WTC11 (cell line): ENCODE results near the gene UBAP2L. TPM values are rescaled to one million over a fixed set of nuclear protein-coding genes. Genes with fewer than 3 reads are reported as not detected.

Experiments
- ARID4B ChIP-seq: sonication (generic); formaldehyde crosslinking; IDR thresholded peaks from 2 replicates; pipeline ENCODE4 v1.8.0; 2023; ENCODE audit warnings: missing genetic modification reagents, mild to moderate bottlenecking, borderline replicate concordance
- FOXP4 ChIP-seq: sonication (generic); formaldehyde crosslinking; IDR thresholded peaks from 2 replicates; pipeline ENCODE4 v1.8.0; 2022; ENCODE audit warnings: mild to moderate bottlenecking, missing genetic modification reagents
- GTF2I ChIP-seq: fragments of 250-450 bp; sonication (Bioruptor Pico); conservative IDR thresholded peaks from 2 replicates; pipeline ENCODE4 v1.4.0; 2021; ENCODE audit warnings: mild to moderate bottlenecking
- JAZF1 ChIP-seq: fragments of 250-450 bp; sonication (Bioruptor Pico); IDR thresholded peaks from 2 replicates; pipeline ENCODE4 v1.9.0; 2021; ENCODE audit warnings: moderate library complexity, mild to moderate bottlenecking, inconsistent platforms
- MAX ChIP-seq: sonication (generic); formaldehyde crosslinking; IDR thresholded peaks from 2 replicates; pipeline ENCODE4 v1.8.0; 2022; ENCODE audit warnings: mild to moderate bottlenecking, missing genetic modification reagents
- NFYB ChIP-seq: sonication (generic); formaldehyde crosslinking; conservative IDR thresholded peaks from 2 replicates; pipeline ENCODE4 v1.8.0; 2022; ENCODE audit warnings: low read depth, missing genetic modification reagents
- PRDM15 ChIP-seq: sonication (generic); formaldehyde crosslinking; IDR thresholded peaks from 2 replicates; pipeline ENCODE4 v1.8.0; 2022; ENCODE audit warnings: missing genetic modification reagents
- ZBTB43 ChIP-seq: sonication (generic); formaldehyde crosslinking; IDR thresholded peaks from 2 replicates; pipeline ENCODE4 v1.8.1; 2023; ENCODE audit warnings: mild to moderate bottlenecking, missing genetic modification reagents
- ZMAT4 ChIP-seq: fragments of 250-450 bp; sonication (Bioruptor Pico); IDR thresholded peaks from 2 replicates; pipeline ENCODE4 v1.9.0; 2021; ENCODE audit warnings: mild to moderate bottlenecking
- ZNF416 ChIP-seq: fragments of 250-450 bp; sonication (Bioruptor Pico); IDR thresholded peaks from 2 replicates; pipeline ENCODE4 v1.9.0; 2021; ENCODE audit warnings: mild to moderate bottlenecking, inconsistent platforms
- ZNF425 ChIP-seq: fragments of 250-450 bp; sonication (Bioruptor Pico); conservative IDR thresholded peaks from 2 replicates; pipeline ENCODE4 v1.9.0; 2021; ENCODE audit warnings: mild to moderate bottlenecking
- total RNA-seq: library from RNA; stranded (reverse); gene quantifications from 3 replicates; pipeline ENCODE4 v1.2.3, GENCODE V29; 2021

Gene UBAP2L
- total RNA-seq, 1 experiment from 2014 or later: 205 TPM

GRCh38 chr1:154178013-154178412, 42.7 kb upstream of the UBAP2L start (continued):
- no peak for TF ChIP-seq NFYB (CRISPR knock-in tag)
- no peak for TF ChIP-seq PRDM15 (CRISPR knock-in tag)
- no peak for TF ChIP-seq ZMAT4 (CRISPR knock-in tag)
- no peak for TF ChIP-seq JAZF1 (CRISPR knock-in tag)
- no peak for TF ChIP-seq MAX
- TF ChIP-seq ZNF425 (CRISPR knock-in tag): no peak
- no peak for TF ChIP-seq ZBTB43 (CRISPR knock-in tag)
- TF ChIP-seq GTF2I (CRISPR knock-in tag): no peak
- TF ChIP-seq ARID4B (CRISPR knock-in tag): no peak
- no peak for TF ChIP-seq FOXP4 (CRISPR knock-in tag)
- no peak for TF ChIP-seq ZNF416
